ENCODE data around the gene ABTB2. TPM values are rescaled to one million over a fixed set of nuclear protein-coding genes. Genes with fewer than 3 reads are reported as not detected.

Gene ABTB2
- total RNA-seq, 1 experiment from 2014 or later, result 5.5 TPM

- H2BK12ac ChIP-seq (ENCODE audit: insufficient read length, low read depth, low read length), result no peak overlapping the region
- H4K20me1 ChIP-seq (ENCODE audit: control insufficient read depth, insufficient read depth, insufficient read length), result no peaks in the 10 kb centered on the region
- H3K79me2 ChIP-seq (ENCODE audit: insufficient read depth, low read length), result no peaks in the 10 kb centered on the region
- no peak overlapping the region for H4K91ac ChIP-seq (ENCODE audit: insufficient read length, low read depth, low read length)
- no peak overlapping the region for H2BK5ac ChIP-seq (ENCODE audit: insufficient read length, low read length)
- TF ChIP-seq CTCF (conservative IDR thresholded peaks at IDR 0.05), result no peak
- H3T11ph ChIP-seq (ENCODE audit: low read length), result no peak overlapping the region
- no peak overlapping the region for H3K23ac ChIP-seq (ENCODE audit: insufficient read length, low read depth, low read length)
- H3K56ac ChIP-seq (ENCODE audit: insufficient read length, low read depth, low read length), result no peak overlapping the region
- no peak overlapping the region for H3K9ac ChIP-seq (ENCODE audit: extremely low read depth, insufficient read length, low read length)
- H3K79me1 ChIP-seq (ENCODE audit: insufficient read depth, low read depth, low read length, poor library complexity, severe bottlenecking), result peaks cover 2% of the 10 kb centered on the region
- no peaks in the 10 kb centered on the region for H3K27me3 ChIP-seq (ENCODE audit: insufficient read depth, low read length)
- DNase-seq, result no peak
- no peaks in the 10 kb centered on the region for H3K9me3 Mint-ChIP-seq
- no CpG with 5 or more reads among the region's 7 CpGs for WGBS (ENCODE audit: extremely low coverage, insufficient read length, low lambda C conversion rate)
- no peaks in the 10 kb centered on the region for H3K36me3 Mint-ChIP-seq (ENCODE audit: insufficient read depth in 1 of 3, low read depth in 3 of 3)
- H3K14ac ChIP-seq (ENCODE audit: insufficient read depth, low read length), result no peak overlapping the region
- H4K8ac ChIP-seq (replicated peaks; ENCODE audit: insufficient read length, low read depth, low read length), result no peak overlapping the region
- no peak overlapping the region for H4K5ac ChIP-seq (ENCODE audit: insufficient read length, low read depth, low read length)
- H3K4me1 Mint-ChIP-seq, result peaks cover 32 to 35% of the 10 kb centered on the region in 2 experiments
- no peak overlapping the region for H2AK5ac ChIP-seq (ENCODE audit: insufficient read length, low read length)
- no peaks in the 10 kb centered on the region for H3K9me3 ChIP-seq (ENCODE audit: control insufficient read depth, low read depth, low read length)
- no peaks in the 10 kb centered on the region for H3K27me3 Mint-ChIP-seq (ENCODE audit: low read depth)
- no peaks in the 10 kb centered on the region for H3K23me2 ChIP-seq (ENCODE audit: insufficient read length, low read depth, low read length, poor library complexity, severe bottlenecking)
- H2BK20ac ChIP-seq (ENCODE audit: low read depth, low read length, poor library complexity, severe bottlenecking), result no peak overlapping the region
- H3K4me3 Mint-ChIP-seq, result no peak overlapping the region
- H3K27ac ChIP-seq (ENCODE audit: insufficient read length, low read depth, low read length), result peak overlapping the region; percentile 42
- H3K4me1 ChIP-seq (ENCODE audit: insufficient read depth, low read length), result peaks cover 9% of the 10 kb centered on the region
- no peak overlapping the region for H2BK15ac ChIP-seq (ENCODE audit: low read depth, low read length)
- no peak overlapping the region for H3K18ac ChIP-seq (ENCODE audit: insufficient read length, low read depth, low read length)
- H3K4ac ChIP-seq (ENCODE audit: low read depth, low read length), result no peak overlapping the region
- H2BK120ac ChIP-seq (ENCODE audit: low read depth, low read length, poor library complexity, severe bottlenecking), result no peak overlapping the region
- no peak overlapping the region for H3K27ac Mint-ChIP-seq
- no peak overlapping the region for H2AFZ ChIP-seq (ENCODE audit: low read length)
- H3K4me2 ChIP-seq (ENCODE audit: insufficient read depth, insufficient read length, low read length), result no peak overlapping the region
These were observed 49.5 kb downstream of the ABTB2 start for GRCh38 chr11:34308049-34308912.
